IMR-90 (cell line): Measurements from ENCODE around the gene BAIAP2. TPM values are rescaled to one million over a fixed set of nuclear protein-coding genes. Genes with fewer than 3 reads are reported as not detected.

Source experiments
- ATAC-seq: fragments of 200-7000 bp; cut with Tn5 transposase; 2 replicates; pipeline ENCODE4 v1.9.1; 2020; ENCODE audit warnings: low read depth, mild to moderate bottlenecking, moderate library complexity
- BruUV-seq: library from RNA; stranded (reverse); fragments of 400-500 nt; replicated peaks from 2 replicates; lab custom pipeline; 2021; lab: Mats Ljungman, UMichigan
- CTCF ChIA-PET: fragments of 300-600 bp; formaldehyde crosslinking; extraction: SDS; loops from one replicate; lab custom pipeline; 2021; ENCODE audit warnings: antibody characterized with exemption; lab: Yijun Ruan, JAX
- POLR2A ChIA-PET: fragments of 300-600 bp; sonication (Branson Sonifier 250); formaldehyde crosslinking; loops from one replicate; lab custom pipeline; 2022; ENCODE audit warnings: antibody characterized with exemption; ENCODE audit not compliant: unreplicated experiment; lab: Charles Lee
- DNase-seq: peaks from one replicate; pipeline ENCODE4 v3.0.0; 2013
- H2AFZ ChIP-seq: replicated peaks from 2 replicates; pipeline ENCODE3; 2013; ENCODE audit warnings: low read length, mild to moderate bottlenecking; ENCODE audit not compliant: poor library complexity
- H2AK5ac ChIP-seq: 2 replicates; pipeline ENCODE4 v1.6.1; 2013; ENCODE audit warnings: low read depth, low read length, inconsistent platforms
- H2AK9ac ChIP-seq: replicated peaks from 2 replicates; pipeline ENCODE3; 2013; ENCODE audit warnings: mild to moderate bottlenecking, low read depth, low read length, moderate library complexity; ENCODE audit not compliant: poor library complexity
- H2BK120ac ChIP-seq: 2 replicates; pipeline ENCODE4 v1.6.1; 2013; ENCODE audit warnings: low read depth, low read length, inconsistent platforms
- H2BK15ac ChIP-seq: 3 replicates; pipeline ENCODE4 v1.6.1; 2013; ENCODE audit warnings: low read depth, low read length, inconsistent platforms
- H2BK20ac ChIP-seq: 2 replicates; pipeline ENCODE4 v1.6.1; 2013; ENCODE audit warnings: low read depth, mild to moderate bottlenecking, inconsistent platforms, low read length, moderate library complexity
- H2BK5ac ChIP-seq: 2 replicates; pipeline ENCODE4 v1.6.1; 2013; ENCODE audit warnings: mild to moderate bottlenecking, low read depth, low read length, inconsistent platforms; ENCODE audit not compliant: poor library complexity, severe bottlenecking
- H3K14ac ChIP-seq: replicated peaks from 2 replicates; pipeline ENCODE4 v1.6.1; 2013; ENCODE audit warnings: low read depth, low read length, inconsistent platforms
- H3K18ac ChIP-seq: 2 replicates; pipeline ENCODE4 v1.6.1; 2013; ENCODE audit warnings: low read depth, low read length, control low read depth
- H3K23ac ChIP-seq: 2 replicates; pipeline ENCODE4 v1.6.1; 2013; ENCODE audit warnings: low read depth, low read length, inconsistent platforms
- H3K27ac ChIP-seq: 2 replicates; pipeline ENCODE4 v1.5.1; 2013; ENCODE audit warnings: mild to moderate bottlenecking, control low read depth, low read length; ENCODE audit not compliant: insufficient read depth
- H3K27me3 ChIP-seq: 2 replicates; pipeline ENCODE4 v1.6.1; 2013; ENCODE audit warnings: low read length; ENCODE audit not compliant: control insufficient read depth, insufficient read depth
- H3K36me3 ChIP-seq: 2 replicates; pipeline ENCODE4 v1.6.1; 2013; ENCODE audit warnings: low read length, mixed read lengths; ENCODE audit not compliant: control insufficient read depth, insufficient read depth
- H3K4ac ChIP-seq: 2 replicates; pipeline ENCODE4 v1.6.1; 2013; ENCODE audit warnings: low read depth, low read length, inconsistent platforms
- H3K4me1 ChIP-seq: 2 replicates; pipeline ENCODE4 v1.6.1; 2013; ENCODE audit warnings: low read length, mixed read lengths; ENCODE audit not compliant: control insufficient read depth, insufficient read depth
- H3K4me2 ChIP-seq: 2 replicates; pipeline ENCODE4 v1.6.1; 2013; ENCODE audit warnings: low read depth, mild to moderate bottlenecking, control low read depth, low read length, moderate library complexity
- H3K4me3 ChIP-seq: 2 replicates; pipeline ENCODE4 v1.5.1; 2013; ENCODE audit warnings: low read depth, mild to moderate bottlenecking, control low read depth, low read length, moderate library complexity; ENCODE audit not compliant: insufficient read depth
- H3K56ac ChIP-seq: 2 replicates; pipeline ENCODE4 v1.6.1; 2013; ENCODE audit warnings: low read length, inconsistent platforms; ENCODE audit not compliant: insufficient read depth; ENCODE audit errors: extremely low read depth
- H3K79me1 ChIP-seq, 2 experiments: 2 replicates each; pipeline ENCODE4 v1.6.1; 2013; ENCODE audit warnings: low read length in 2 of 2, inconsistent platforms in 1 of 2, low read depth in 1 of 2
- H3K9ac ChIP-seq: 2 replicates; pipeline ENCODE4 v1.6.1; 2013; ENCODE audit warnings: low read depth, low read length, control low read depth
- H3K9me1 ChIP-seq: 2 replicates; pipeline ENCODE4 v1.6.1; 2013; ENCODE audit warnings: low read length, inconsistent platforms; ENCODE audit not compliant: insufficient read depth
- H3K9me3 ChIP-seq: 2 replicates; pipeline ENCODE4 v1.6.1; 2013; ENCODE audit warnings: low read length; ENCODE audit not compliant: control insufficient read depth, insufficient read depth
- H4K20me1 ChIP-seq: 2 replicates; pipeline ENCODE4 v1.6.1; 2013; ENCODE audit warnings: low read length, inconsistent platforms; ENCODE audit not compliant: insufficient read depth
- H4K5ac ChIP-seq: 2 replicates; pipeline ENCODE4 v1.6.1; 2013; ENCODE audit warnings: mild to moderate bottlenecking, low read depth, low read length, control low read depth
- H4K8ac ChIP-seq, 2 experiments: 2 replicates each; pipeline ENCODE4 v1.6.1; 2013; ENCODE audit warnings: low read depth in 2 of 2, low read length in 2 of 2, control low read depth in 1 of 2, inconsistent platforms in 1 of 2
- H4K91ac ChIP-seq: 2 replicates; pipeline ENCODE4 v1.6.1; 2013; ENCODE audit warnings: low read depth, low read length, inconsistent platforms; ENCODE audit not compliant: insufficient read depth
- CHD1 ChIP-seq: IDR thresholded peaks from 2 replicates; pipeline ENCODE4 v1.6.1; 2012; ENCODE audit warnings: low read depth, low read length, improper control_type of control experiment
- MXI1 ChIP-seq: IDR thresholded peaks from 2 replicates; pipeline ENCODE4 v1.6.1; 2012; ENCODE audit warnings: low read depth, mild to moderate bottlenecking, low read length, moderate library complexity, borderline replicate concordance
- RFX5 ChIP-seq: IDR thresholded peaks from 2 replicates; pipeline ENCODE4 v1.8.0; 2012; ENCODE audit warnings: low read depth, mild to moderate bottlenecking, low read length, moderate library complexity
- WGBS, 2 experiments: methylation state at CpG; one replicate each; pipeline versions ENCODE4 v1.1.5 to v1.1.7; 2013; ENCODE audit warnings: missing lambda C conversion rate in 2 of 2; ENCODE audit not compliant: insufficient read length in 1 of 2; ENCODE audit errors: extremely low coverage in 2 of 2; 5-methylcytosine and 5-hydroxymethylcytosine counted together
- dilution Hi-C: fragments of 300-500 bp; cut with HindIII; formaldehyde crosslinking; loops from one replicate; pipeline ENCODE4 v1.14.3; 2018; ENCODE audit warnings: low sequenced_read_pairs; ENCODE audit not compliant: unreplicated experiment
- in situ Hi-C: fragments of 300-500 bp; cut with MboI; formaldehyde crosslinking; loops from 3 replicates; pipeline ENCODE4 v1.14.3; 2019; ENCODE audit warnings: low sequenced_read_pairs, inconsistent platforms, mixed read lengths
- intact Hi-C: fragments of 100-400 bp; cut with micrococcal nuclease; formaldehyde crosslinking; loops from 2 replicates; pipeline ENCODE4 v1.10.0; 2022
- polyA plus RNA-seq, 3 experiments: library from polyadenylated mRNA; depleted of rRNA; stranded (reverse); fragments of >200 nt; gene quantifications; 2 replicates each; pipeline ENCODE4 v1.2.3, GENCODE V29; 2012; ENCODE audit warnings: low replicate concordance in 1 of 3
- total RNA-seq: library from RNA; depleted of rRNA; stranded (reverse); fragments of >200 nt; gene quantifications from 2 replicates; pipeline ENCODE4 v1.2.3, GENCODE V29; 2012
- TF ChIP-seq, protein P1 (sequence below): fragments of 150-350 bp; IDR thresholded peaks from 2 replicates; pipeline ENCODE4 v1.6.1; 2017; ENCODE audit warnings: mild to moderate bottlenecking, antibody characterized with exemption, low read length, low read depth

Gene BAIAP2
- total and polyA plus RNA-seq, 2 of the 4 experiments (the other 2 are of a cell fraction) = 18.3 to 32.6 TPM

DNA sequence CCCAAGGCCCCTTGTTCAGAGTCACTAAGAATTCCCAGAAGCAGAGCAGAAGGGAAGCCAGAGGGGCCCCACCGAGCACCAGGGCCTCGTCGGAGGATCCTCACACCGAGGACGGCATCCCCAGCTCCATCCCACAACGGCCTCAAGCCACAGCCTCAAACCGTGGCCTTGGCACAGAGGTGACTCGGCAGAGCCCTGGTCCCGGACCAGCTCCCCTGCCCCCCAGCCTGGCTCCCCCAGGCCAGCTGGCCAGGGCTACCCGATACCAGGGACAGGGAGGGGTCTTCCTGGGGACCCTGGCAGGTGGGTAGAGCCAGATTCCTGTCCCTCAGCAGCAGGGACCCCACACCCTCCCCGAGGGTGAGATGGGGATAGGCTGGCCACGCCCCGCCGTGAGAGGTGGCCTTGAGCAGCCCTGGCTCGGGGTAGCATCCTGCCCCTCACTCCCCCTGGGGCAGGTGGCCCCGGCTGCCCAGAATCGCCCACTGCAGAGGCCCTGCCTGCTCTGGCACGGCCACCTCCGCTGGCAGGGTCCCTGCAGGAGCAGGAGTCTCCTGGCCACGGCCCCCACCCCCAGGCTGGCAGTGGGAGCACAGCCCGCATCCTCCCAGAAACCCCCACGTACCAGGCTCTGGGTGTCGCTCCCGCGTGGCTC lies 124.8 kb downstream of the BAIAP2 start (continued):
- TF ChIP-seq MXI1 = no peak
- TF ChIP-seq, protein P1, sequence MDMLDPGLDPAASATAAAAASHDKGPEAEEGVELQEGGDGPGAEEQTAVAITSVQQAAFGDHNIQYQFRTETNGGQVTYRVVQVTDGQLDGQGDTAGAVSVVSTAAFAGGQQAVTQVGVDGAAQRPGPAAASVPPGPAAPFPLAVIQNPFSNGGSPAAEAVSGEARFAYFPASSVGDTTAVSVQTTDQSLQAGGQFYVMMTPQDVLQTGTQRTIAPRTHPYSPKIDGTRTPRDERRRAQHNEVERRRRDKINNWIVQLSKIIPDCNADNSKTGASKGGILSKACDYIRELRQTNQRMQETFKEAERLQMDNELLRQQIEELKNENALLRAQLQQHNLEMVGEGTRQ = no peak
- TF ChIP-seq CHD1 = no peak

DNA sequence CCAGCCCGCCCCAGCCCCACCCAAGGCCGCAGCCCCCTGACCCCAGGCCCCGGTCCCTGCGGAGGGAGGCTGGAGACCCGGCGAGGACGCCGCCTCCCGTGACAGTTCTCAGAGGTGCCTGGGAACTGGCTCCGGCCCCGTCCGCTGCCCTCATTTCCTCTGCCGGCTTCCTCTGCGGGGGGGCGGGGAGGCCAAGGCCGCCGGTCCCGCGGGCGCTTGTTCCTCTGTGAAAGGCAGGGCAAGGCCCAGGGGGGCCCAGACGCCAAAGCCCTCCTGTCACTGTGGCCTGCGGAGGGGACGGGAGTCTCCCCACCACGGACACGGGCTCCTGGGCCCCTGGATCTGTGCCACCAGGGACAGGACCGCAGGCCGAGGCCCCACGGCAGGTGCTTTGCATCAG lies 125.4 kb downstream of the BAIAP2 start:
- Histone ChIP-seq H4K5ac (no peak overlapping the region), H3K27ac (no peak overlapping the region), H3K18ac (no peak overlapping the region), H3K9me3 (no peaks in the 10 kb centered on the region), H2AK5ac (no peak overlapping the region), H3K23ac (no peak overlapping the region), H2BK20ac (no peak overlapping the region), H2BK5ac (no peak overlapping the region), H3K36me3 (no peaks in the 10 kb centered on the region), H3K27me3 (peaks cover 30% of the 10 kb centered on the region; the same call in 1 of the 2 replicates), H3K4me1 (no peaks in the 10 kb centered on the region), H3K14ac (no peak overlapping the region), H4K91ac (no peak overlapping the region), H3K9ac (no peak overlapping the region), H4K8ac (no peak overlapping the region), H3K4me3 (no peak overlapping the region), H4K20me1 (no peaks in the 10 kb centered on the region), H3K9me1 (no peaks in the 10 kb centered on the region), H2AK9ac (no peak overlapping the region), H3K4ac (no peak overlapping the region), H3K56ac (no peak overlapping the region), H3K4me2 (no peak overlapping the region), H2BK15ac (no peak overlapping the region), H3K79me1 (no peaks in the 10 kb centered on the region), H2BK120ac (no peak overlapping the region), H2AFZ (no peak overlapping the region)
- CTCF ChIA-PET = no interaction called here
- TF ChIP-seq RFX5 = no peak
- in situ Hi-C loops = no loop called here
- dilution Hi-C loops = no loop called here
- BruUV-seq = no TSS peak
- 31% methylated on average over 13 of the region's 28 CpGs; no CpG with 5 or more reads in 1 of the 2 experiments for WGBS, 2 experiments
- intact Hi-C loops = no loop called here
- ATAC-seq (no peak), DNase-seq (no peak)
- POLR2A ChIA-PET = no interaction called here
